Fibroblast of skin of right quadriceps (primary cell): ENCODE data around the gene GP1BB.

Source experiments
- DNase-seq: peaks from one replicate; pipeline ENCODE4 v3.0.0-alpha.2; 2013

GP1BB gene

DNA sequence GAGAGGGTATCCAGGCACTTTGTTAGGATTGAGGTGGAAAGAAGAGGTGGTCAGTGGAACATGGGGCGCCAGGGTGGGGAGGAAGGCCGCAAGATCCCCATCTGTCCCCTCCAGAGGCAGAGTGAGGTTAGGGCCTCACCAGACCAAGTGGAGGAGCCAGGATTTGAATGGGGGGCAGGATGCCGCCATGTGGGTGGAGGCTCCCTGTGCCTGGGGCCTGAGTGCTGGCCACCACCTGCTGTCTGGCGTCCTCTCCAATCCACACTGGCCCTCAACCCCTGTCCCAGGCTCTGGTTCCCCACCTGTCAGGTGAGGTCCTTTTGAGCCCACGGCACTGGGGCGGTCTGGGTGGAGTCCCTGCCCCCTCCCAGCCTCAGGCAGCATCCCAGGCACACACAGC lies 19.7 kb downstream of the GP1BB start:
- no peak for DNase-seq

DNA sequence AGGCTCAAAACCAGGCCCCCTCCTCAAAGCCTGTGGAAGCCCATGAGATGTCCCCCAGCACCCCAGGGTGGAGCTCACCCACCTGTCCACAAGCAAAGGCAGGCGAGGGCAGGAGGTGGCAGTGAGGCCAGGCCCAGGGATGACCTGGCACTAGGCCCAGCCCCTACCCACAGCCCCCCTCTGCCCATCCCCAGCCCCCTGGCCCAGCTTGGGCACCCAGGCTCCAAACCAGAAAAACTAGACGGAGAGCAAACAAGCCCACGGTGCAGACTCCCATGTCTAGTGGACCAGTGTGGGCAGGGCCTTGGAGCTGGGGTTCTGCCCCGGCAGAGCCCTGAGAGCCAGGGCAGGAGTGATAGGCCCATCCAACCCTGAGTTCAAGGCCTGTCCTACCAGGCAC lies 20.3 kb downstream of the GP1BB start:
- no peak for DNase-seq

DNA sequence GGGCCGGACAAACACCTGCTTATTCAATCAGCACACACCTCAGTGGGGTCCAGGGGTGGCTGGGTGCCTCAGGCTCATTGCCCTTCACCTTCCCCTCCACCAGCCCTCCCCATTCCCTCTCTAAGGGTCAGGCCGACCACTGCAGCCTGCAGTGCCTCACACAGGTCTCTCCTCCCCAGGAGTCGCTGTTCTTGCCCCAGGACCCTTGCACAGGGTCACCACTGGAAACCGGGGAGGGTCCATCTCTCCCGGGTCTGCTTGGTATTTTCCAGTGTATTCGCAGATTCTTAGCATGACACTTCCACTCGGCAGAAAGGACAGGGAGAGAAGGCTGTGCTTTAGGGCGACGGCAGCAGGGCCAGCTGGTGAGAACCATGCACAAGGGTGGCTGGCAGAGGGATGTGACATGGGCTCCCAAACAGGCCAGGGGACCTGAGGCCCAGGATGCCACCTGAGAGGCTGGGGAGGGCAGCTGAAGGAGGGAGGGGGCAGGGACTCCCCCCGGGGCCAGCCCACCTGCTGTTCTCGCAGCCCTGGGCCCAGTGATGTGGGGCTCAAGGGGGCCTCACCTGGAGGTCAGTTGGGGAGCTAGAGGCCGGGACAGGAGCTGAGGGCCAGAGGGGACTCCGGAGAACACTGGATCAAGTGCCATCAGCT lies 21.1 kb downstream of the GP1BB start:
- DNase-seq: no peak

DNA sequence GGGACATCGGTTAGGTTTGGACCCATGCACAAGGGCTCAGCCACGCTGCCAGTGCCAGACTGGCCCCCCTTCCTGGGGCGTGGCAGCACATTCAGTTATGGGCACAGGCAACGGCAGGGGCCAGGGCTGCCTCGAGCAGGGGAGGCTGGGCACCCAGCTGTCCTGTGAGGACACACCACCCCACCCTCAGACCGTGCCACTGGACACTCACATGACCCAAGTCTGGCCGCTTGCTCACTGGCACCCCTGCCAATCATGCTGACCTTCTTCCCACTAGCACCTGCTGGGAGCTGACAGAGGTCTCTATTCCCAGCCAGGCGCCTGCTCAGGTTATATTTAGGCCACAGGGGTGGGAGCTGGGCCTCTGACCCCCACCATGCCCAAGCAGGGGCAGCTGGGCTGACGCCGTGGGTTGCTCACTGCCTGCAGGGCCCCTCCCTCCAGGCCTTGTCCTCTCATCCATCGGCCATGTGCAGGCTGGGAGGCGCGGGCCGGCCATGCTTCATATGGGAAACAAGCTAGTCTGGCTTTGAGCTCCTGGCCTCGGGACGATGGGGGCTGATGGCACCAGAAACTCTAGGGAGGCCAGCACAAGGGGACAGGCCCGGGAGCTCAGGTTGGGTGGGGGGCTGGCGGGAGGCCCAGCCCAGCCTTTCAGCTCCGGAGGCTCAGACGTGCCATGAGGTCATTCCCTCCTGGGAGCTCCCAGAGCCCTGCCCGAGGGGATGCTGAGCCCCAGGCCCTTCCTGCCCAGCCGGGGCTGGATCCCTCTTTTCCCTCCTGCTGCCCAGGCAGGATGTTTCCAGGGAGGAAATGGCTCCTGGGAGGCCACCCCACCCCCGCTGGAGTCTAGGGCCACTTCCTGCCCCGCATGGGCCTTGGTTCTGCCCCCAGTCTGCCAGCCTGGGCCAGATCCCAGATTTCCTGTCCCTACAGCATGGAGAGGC lies 22.1 kb downstream of the GP1BB start:
- no peak for DNase-seq

DNA sequence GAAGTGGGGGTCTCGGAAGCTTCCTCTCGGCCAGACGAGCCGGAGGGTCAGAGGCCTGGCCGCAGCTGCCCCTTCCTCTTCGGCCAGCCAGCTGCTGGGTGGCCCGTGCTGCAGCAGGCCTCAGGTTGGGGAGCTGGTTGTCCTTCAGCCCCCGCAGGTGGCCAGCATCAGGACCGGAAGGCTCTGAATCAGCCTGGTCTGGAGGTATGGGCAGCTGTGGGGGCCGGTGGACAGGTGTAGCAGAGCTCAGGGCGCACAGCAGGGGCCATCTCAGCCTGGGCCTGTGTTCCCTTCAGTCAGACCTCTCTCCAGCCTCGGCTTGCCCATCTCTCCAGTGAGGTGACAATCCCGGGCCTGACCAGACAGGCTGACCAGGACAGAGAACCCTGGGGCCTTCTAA lies 23.4 kb downstream of the GP1BB start:
- no peak for DNase-seq

DNA sequence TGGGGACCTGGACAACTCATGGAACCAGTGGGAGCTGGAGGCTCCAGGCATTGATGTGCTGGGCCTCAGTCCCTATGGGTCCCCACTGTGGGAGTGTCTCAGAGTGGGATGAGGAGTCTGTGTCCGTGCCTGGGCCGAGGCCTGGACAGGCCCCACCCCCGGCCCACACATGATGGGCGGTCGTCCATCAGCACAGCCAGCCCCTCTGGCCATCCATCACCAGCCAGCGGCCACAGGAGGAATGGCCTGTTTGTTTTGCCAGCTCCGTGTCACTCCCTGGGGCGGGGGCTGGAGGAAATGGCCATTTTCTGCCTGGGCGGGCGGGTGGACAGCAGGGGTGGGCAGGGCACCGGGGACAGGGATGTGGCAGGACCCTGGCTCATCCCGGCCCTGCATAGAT lies 24.2 kb downstream of the GP1BB start:
- no peak for DNase-seq

GRCh38 chr22:19748139-19748538 lies 24.8 kb downstream of the GP1BB start:
- no peak for DNase-seq

DNA sequence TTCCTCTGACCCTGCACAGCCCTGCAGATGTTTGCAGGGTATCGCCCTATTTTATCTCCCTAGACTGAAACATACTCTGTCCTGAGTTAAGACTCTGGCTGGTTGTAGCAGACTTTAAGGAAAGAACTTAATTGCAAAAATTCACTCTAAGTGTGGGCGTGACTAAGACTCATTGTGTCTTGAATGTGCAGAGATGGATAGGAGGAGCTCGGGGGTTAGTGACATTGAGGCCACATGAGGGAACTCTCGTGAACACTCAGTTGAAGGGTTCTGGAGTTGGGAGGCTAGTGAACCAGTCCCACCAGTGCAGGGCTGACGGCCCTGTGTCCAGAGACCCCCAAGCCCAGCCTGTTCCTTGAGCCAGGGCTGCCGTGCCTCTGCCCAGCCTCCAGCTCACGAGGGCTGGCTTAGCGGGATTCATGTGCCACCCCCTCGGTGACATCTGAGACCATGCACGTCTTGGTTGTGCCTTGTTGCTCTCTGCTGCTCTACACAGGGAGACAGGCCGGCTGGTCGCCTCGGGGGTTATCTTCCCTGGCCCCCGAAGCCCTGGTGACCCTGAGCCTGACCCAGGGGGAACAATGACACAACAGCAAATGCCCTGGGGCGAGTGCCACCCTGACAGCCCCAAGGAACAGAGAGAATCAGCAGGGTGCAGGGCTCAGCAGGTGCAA lies 25.8 kb downstream of the GP1BB start:
- no peak for DNase-seq

DNA sequence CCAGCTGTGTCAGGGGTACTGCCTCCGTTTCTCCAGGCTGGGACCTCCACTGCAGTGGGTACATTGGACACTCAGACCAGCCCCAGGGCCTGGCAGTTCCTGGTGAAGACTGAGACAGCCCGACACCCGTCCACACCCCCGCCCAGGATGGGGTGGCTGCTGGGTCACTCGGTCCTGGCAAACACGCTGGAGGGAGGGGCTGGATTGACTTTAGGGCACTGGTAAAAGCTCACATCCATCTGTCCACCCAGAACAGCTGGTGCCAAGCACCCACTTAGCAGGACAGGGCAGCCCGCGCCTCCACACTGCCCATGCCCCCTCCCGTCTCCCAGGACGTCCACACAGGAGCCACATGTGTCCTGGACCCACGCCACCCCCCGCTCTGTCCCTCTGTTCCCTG lies 26.5 kb downstream of the GP1BB start:
- DNase-seq: no peak

DNA sequence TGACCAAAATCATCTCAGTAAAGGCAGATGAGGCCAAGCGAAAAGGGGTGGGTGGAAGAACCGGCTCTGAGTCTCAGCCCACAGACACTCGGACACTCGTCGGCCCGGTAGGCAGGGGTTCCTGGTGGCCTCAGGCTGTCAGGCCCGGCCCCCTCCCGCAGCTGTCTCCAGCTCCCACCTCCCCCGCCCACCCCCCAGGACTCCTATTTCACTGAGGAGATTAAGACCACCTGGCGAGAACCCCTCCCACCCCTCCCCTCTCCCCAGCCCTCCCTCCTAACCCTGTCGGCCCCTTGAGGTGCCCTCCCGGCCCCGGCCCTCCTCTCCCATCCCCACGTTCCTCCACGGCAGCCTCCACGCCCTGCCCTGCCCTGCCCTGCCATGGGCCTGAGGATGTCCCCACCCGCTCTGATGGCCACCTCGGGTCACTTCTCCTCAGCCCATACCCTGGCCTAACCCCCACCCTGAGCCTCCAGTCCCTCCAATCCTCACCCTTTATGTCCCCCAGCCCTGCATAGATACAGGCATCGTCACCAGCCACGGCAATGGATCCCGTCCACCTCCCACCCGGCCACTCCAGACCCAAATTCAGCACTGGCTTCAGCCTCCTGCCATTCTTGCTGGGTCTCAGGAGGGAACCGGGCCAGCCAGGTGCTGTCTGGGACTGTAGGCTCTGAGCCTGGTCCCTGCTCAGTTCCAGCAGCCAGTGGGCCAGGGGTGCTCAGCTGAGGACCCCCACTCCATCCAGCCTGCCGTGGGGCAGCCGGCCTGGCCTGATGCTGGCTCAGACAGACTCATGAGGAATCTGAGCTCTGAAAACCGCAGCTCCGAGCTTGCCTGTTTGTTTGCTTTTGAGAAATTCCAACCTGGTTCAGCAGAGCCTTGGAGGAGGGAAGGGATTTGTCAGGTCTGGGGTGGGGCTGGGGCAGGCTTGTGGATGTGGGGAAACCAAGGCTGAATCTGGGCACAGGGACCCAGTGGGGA lies 27.5 kb downstream of the GP1BB start:
- peak; percentile 57 for DNase-seq

DNA sequence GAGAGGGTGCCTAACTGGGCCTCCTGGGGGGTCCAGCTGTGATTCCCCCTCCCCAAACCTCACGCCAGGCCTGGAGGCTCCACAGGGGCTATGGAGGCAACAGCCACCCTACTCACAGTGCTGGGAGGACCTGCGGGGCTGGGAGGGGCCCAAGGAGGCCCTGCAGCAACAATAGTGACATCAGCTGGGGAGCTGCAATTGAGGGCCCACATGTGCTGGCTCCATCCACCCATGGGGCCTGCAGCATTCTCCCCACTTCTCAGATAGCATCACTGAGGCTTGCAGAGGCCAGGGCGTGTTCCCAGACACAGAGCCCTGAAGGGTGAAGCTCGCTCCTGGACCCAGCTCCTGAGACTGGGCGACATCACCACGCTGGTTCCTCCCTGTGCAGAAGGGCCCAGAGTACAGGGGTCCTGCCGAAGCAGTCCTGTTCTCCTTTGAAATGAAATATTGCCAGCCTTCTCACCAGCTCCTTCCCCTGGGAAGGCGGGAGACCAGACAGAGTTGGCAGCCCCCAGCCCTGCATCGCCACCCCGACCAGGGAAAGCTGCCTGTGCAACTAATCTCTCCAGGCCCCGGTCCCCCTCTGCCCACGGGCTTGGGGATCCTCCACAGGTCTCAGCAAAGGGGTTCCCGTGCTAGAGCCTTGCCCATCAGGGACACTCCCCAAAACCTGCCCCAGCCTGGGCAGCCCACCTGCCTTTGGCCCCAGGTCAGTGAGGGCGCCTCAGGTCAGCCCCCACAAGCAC lies 28.3 kb downstream of the GP1BB start:
- no peak for DNase-seq

- DNase-seq: no peak
Observed at GRCh38 chr22:19753090-19753842, 29.9 kb downstream of the GP1BB start.

- DNase-seq: no peak
Observed at GRCh38 chr22:19753996-19754700, 30.8 kb downstream of the GP1BB start.

DNA sequence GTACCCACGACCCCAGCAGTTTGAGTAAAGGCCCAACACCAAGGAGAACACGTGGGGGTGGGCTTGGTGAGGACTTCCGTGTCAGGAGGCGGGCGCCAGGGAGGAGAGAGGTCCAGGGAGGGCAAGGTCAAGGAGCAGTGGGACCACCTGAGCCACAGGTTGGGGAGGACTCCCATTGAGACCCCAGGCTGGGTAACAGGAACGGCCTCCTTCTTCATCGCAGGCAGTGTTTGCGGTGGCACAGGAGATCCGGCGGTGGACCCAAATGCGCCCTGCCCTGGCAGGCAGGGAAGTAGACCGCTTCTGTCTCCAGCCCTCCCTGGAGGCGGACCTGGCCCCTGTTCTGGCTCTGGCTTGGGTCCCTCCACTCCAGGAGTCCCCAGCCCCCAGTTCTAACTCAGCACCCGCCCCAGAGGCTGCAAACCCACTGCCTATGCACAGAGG lies 31.4 kb downstream of the GP1BB start:
- no peak for DNase-seq

GRCh38 chr22:19755145-19755710 lies 31.9 kb downstream of the GP1BB start:
- DNase-seq: no peak

GRCh38 chr22:19755722-19756287 lies 32.5 kb downstream of the GP1BB start:
- DNase-seq: no peak

DNA sequence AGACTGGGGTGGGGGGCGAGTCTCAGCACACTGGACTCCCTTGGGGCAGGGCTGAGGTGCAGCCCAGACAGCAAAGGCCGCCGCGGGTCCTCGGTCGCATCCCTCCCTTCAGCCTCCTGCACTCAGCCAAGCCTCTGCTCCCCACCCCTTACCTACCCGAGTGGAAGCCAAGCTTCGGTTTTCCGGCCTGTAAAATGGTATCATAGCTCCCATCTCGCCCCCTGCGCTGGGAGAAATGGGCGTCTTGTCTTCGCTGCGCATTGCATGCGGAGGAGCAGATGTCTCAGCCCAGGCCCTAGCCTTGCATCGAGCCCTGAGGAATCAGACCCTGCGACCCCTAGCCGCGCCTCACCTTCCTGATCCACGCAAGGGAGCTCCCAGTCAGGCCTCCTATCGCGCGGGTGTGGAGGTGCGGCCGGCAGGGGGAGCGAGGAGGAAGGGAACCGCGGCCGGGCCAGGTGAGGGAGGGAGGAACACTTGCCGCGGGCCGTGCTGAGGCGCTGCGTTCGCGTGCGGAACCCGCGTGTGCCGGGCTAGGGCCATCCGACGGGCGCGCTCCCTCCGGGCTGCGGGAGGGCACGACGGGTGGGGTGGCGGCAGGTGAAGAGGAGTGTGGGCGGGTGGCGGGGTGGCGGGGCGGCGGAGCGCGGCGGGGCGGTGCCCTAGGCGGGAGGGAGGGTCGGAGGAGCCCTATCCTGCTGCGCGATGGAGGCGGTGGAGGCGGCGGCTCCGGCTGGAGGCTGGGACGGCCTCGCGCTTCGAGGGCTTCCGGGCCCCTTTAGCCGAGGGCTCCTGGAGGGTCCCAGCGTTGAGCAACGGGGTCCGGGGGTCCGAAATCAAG lies 33.2 kb downstream of the GP1BB start:
- no peak for DNase-seq

- no peak for DNase-seq
Observed at GRCh38 chr22:19757140-19757984, 34.0 kb downstream of the GP1BB start.
